Gastroesophageal sphincter (tissue), 4 donors: ENCODE results near the gene SMAD3. TPM values are rescaled to one million over a fixed set of nuclear protein-coding genes. Genes with fewer than 3 reads are reported as not detected.

Source experiments
- ATAC-seq: fragments of 150-250 bp; one replicate; pipeline ENCODE4 v1.9.1; 2016; ENCODE audit warnings: mild to moderate bottlenecking, moderate library complexity
- H3K27ac ChIP-seq, 4 donors: fragments of 200-600 bp; sonication (generic) in 3 of 4; 1 replicate in 3 of 4; 2 replicates in 1 of 4; pipeline ENCODE4 v1.5.1; 2016 to 2019
- H3K27me3 ChIP-seq: fragments of 200-600 bp; sonication (generic); one replicate; pipeline ENCODE4 v1.5.1; 2019
- H3K36me3 ChIP-seq, 2 donors: fragments of 200-600 bp; sonication (generic); one replicate each; pipeline ENCODE4 v1.5.1; 2019; ENCODE audit warnings: control low read depth in 1 of 2
- H3K4me1 ChIP-seq, 3 donors: fragments of 200-600 bp; sonication (generic); 1 replicate in 2 of 3; 2 replicates in 1 of 3; pipeline ENCODE4 v1.5.1; 2016 to 2019; ENCODE audit warnings: control low read depth in 2 of 3
- H3K4me3 ChIP-seq, 2 donors: fragments of 200-600 bp; sonication (generic); one replicate each; pipeline ENCODE4 v1.5.1; 2019; ENCODE audit warnings: mild to moderate bottlenecking in 1 of 2, moderate library complexity in 1 of 2
- H3K9me3 ChIP-seq, 3 donors: fragments of 200-600 bp; sonication (generic); one replicate each; pipeline ENCODE4 v1.5.1; 2017 to 2019; ENCODE audit warnings: control low read depth in 2 of 3
- EP300 ChIP-seq: sonication (generic); formaldehyde crosslinking; IDR thresholded peaks from one replicate; pipeline ENCODE4 v1.6.1; 2017; ENCODE audit warnings: antibody characterized with exemption, mild to moderate bottlenecking
- POLR2A ChIP-seq, 2 donors: fragments of 450-650 bp; IDR thresholded peaks; one replicate each; pipeline ENCODE4 v1.6.1; 2017; ENCODE audit warnings: antibody characterized with exemption in 2 of 2, mild to moderate bottlenecking in 2 of 2, moderate library complexity in 1 of 2
- POLR2AphosphoS5 ChIP-seq: sonication (generic); formaldehyde crosslinking; IDR thresholded peaks from one replicate; pipeline ENCODE4 v1.6.1; 2017; ENCODE audit warnings: antibody characterized with exemption
- WGBS, 2 donors: methylation state at CpG; one replicate each; pipeline ENCODE4 v1.1.5; 2018; ENCODE audit warnings: low coverage in 1 of 2; 5-methylcytosine and 5-hydroxymethylcytosine counted together
- total RNA-seq, 4 donors: library from RNA; depleted of rRNA; stranded (reverse); fragments of >200 nt; gene quantifications; one replicate each; pipeline ENCODE4 v1.1.0, GENCODE V29; 2016
- TF ChIP-seq, protein P1 (sequence below), 4 experiments: fragments of 200-600 bp in 2 of 4; fragments of 450-650 bp in 2 of 4; sonication (generic) in 1 of 4; IDR thresholded peaks; one replicate each; pipeline ENCODE4 v1.5.1; 2017 to 2019; ENCODE audit warnings: antibody characterized with exemption in 4 of 4, mild to moderate bottlenecking in 2 of 4, moderate library complexity in 2 of 4

Gene SMAD3
- total RNA-seq, 4 donors from 2014 or later, result 19.8 to 30.6 (median 25.9) TPM

GRCh38 chr15:67228286-67228685 lies 162.9 kb downstream of the SMAD3 start:
- no peak for ATAC-seq
- Histone ChIP-seq H3K4me1 (no peaks in the 10 kb centered on the region), H3K36me3 (peaks cover 2 to 42% of the 10 kb centered on the region in 2 donors), H3K27me3 (no peaks in the 10 kb centered on the region), H3K27ac (no peak overlapping the region), H3K9me3 (no peaks in the 10 kb centered on the region), H3K4me3 (no peak overlapping the region)
- 77 to 78% methylated on average over 1 of the region's 1 CpG for WGBS, 2 donors
- TF ChIP-seq EP300, result no peak
- TF ChIP-seq POLR2A (IDR thresholded peaks at IDR 0.05), result no peak
- TF ChIP-seq, protein P1, sequence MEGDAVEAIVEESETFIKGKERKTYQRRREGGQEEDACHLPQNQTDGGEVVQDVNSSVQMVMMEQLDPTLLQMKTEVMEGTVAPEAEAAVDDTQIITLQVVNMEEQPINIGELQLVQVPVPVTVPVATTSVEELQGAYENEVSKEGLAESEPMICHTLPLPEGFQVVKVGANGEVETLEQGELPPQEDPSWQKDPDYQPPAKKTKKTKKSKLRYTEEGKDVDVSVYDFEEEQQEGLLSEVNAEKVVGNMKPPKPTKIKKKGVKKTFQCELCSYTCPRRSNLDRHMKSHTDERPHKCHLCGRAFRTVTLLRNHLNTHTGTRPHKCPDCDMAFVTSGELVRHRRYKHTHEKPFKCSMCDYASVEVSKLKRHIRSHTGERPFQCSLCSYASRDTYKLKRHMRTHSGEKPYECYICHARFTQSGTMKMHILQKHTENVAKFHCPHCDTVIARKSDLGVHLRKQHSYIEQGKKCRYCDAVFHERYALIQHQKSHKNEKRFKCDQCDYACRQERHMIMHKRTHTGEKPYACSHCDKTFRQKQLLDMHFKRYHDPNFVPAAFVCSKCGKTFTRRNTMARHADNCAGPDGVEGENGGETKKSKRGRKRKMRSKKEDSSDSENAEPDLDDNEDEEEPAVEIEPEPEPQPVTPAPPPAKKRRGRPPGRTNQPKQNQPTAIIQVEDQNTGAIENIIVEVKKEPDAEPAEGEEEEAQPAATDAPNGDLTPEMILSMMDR (IDR thresholded peaks at IDR 0.05), result no peak
- no peak for TF ChIP-seq POLR2AphosphoS5

DNA sequence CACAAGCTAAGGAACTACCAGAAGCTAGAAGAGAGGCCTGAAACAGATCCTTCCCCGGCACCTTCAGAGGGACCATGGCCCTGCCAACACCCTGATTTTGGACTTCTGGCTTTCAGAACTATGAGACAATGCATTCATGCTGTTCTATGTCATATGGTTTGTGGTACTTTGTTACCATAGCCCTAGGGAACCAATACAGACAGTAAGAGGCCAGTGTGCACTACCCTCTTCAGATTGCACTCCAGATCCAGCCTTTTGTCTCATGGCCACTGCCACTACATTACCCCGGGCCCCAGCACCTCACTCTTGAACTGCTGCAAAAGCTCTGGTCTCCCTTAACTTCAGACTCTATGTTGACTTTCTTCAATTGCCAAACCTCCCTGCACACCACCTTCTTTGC lies 165.1 kb downstream of the SMAD3 start:
- H3K4me1 ChIP-seq, result no peaks in the 10 kb centered on the region
- TF ChIP-seq, protein P1 (IDR thresholded peaks at IDR 0.05), result no peak
- TF ChIP-seq POLR2A (IDR thresholded peaks at IDR 0.05) (no peak), EP300 (no peak), POLR2AphosphoS5 (no peak)
- H3K27ac ChIP-seq, result no peak overlapping the region
- 93 to 100% methylated on average over 1 to 2 of the region's 2 CpGs for WGBS, 2 donors
- H3K9me3 ChIP-seq, result no peaks in the 10 kb centered on the region
- no peaks in the 10 kb centered on the region for H3K27me3 ChIP-seq
- H3K4me3 ChIP-seq, result no peak overlapping the region
- ATAC-seq, result no peak
- peaks cover 2 to 51% of the 10 kb centered on the region in 2 donors for H3K36me3 ChIP-seq

GRCh38 chr15:67232591-67232990 lies 167.2 kb downstream of the SMAD3 start:
- ATAC-seq, result no peak
- Histone ChIP-seq H3K9me3 (no peaks in the 10 kb centered on the region), H3K4me3 (no peak overlapping the region), H3K4me1 (no peaks in the 10 kb centered on the region), H3K27ac (no peak overlapping the region), H3K27me3 (no peaks in the 10 kb centered on the region), H3K36me3 (peaks cover 2 to 60% of the 10 kb centered on the region in 2 donors)
- WGBS, 2 donors, result 83 to 86% methylated on average over 2 to 3 of the region's 3 CpGs
- TF ChIP-seq, protein P1 (IDR thresholded peaks at IDR 0.05), result no peak
- TF ChIP-seq POLR2AphosphoS5, result no peak
- TF ChIP-seq POLR2A (IDR thresholded peaks at IDR 0.05), result no peak
- TF ChIP-seq EP300, result no peak

DNA sequence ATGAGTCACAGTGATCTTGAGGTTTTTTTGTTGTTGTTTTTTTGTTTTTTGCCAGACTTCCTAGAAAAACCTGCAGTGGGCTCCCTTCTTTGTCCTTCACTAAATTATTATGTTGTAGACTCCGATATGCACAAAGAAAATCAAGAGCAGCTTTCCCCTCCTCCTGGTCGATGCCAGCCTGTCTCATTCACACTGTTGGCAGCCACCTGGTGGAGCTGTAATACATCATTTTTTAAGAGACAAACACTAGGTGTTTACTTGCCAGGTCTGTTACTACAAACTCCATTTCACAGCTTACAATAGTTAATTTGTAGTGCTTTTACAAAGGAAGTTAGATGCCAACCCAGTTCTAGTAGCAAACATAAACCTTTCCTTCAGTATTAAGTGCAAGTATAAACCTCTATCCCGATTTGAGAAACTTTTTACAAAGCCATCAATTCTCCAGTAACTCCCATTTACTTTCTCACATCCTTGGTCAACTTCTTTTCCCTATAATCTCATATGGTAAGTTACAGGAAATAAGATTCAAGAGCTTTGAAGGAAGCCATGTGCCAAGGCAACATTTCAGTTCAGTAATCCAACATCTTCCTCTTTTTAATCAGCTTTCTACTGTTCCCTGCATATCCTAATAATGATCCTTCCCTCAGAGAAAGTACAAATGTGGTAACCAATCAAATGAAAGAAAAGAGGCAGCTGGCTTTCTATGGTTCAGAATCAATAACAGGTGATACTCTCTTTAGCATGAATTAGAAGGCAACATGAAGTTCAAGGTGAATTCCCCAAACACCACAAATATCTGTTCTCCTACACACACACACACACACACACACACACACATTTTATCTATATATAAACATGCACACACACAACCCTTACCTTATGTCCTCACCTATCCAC lies 175.1 kb downstream of the SMAD3 start:
- TF ChIP-seq EP300 (no peak), POLR2AphosphoS5 (no peak), POLR2A (IDR thresholded peaks at IDR 0.05) (no peak)
- TF ChIP-seq, protein P1 (IDR thresholded peaks at IDR 0.05), result no peak
- peaks cover 0 to 28% (median 8%) of the 10 kb centered on the region in 3 donors for H3K4me1 ChIP-seq
- 36 to 54% methylated on average over 3 of the region's 3 CpGs for WGBS, 2 donors
- no peak overlapping the region for H3K4me3 ChIP-seq
- no peaks in the 10 kb centered on the region for H3K9me3 ChIP-seq
- no peak overlapping the region for H3K27ac ChIP-seq
- no peak for ATAC-seq
- no peaks in the 10 kb centered on the region for H3K27me3 ChIP-seq
- H3K36me3 ChIP-seq, result peaks cover 0 to 9% of the 10 kb centered on the region in 2 donors
